ENCODE measurements around the gene TRPV2.

The TRPV2 gene

GRCh38 chr17:16478649-16479048, 63.3 kb downstream of the TRPV2 start:
- no peak for DNase-seq

DNA sequence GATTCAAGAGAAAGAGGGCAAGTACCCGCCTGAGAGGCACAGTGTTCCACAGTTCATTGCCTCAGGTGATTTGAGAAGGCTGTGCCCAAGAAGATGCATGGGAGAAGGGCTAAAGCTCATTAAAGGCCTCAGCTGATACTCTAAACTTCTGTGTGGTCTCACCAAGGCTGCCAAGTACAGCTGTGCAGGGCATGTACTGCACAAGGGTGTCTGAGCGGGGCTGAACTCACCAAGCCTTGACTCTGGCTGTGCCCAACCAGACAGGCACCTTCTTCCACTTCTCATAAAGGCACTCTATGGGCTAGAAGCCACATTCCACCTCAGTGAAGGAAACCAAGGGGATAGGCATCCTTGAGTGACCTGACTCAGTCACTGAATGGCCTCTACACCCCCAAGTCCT, 63.9 kb downstream of the TRPV2 start:
- no peak for DNase-seq

DNA sequence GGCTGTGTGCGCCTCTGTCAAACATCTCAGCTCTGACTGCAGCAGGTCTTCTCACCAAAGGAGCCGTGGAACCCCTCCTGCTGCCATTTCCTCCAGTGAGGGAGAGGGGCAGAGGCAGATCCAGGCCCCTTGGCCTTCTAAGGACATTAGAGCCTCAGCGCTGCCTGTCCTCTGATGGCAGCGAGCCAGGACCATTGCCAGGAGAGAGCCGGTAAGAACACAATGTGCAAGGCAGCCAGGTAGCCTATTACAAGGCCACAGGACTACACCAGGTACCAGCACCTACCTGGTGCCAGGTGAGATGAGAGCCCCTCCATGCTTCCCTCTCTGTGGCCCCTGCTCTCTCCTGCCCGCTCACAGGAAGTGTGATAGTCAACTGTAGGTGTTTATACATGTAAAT, 65.6 kb downstream of the TRPV2 start:
- no peak for DNase-seq

DNA sequence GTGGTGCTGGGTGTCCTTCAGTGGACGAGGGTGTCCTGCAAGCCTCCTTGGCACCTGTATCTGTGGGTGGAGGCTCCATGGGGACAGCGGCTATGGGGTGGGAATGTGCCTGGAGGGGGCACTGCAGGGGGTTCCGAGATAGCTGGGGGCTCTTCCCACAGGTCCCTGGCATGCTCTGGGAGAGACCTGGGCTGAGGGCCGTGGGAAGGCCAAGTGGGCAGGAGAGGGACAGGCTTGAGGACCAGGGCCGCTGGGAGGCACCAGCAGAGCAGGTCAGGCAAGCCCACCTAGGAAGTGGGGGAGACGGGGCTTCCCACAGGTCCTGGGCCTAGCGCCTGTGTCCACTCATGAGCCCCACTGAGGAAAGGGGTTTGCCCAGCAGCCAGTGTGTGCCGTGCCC, 66.9 kb downstream of the TRPV2 start:
- DNase-seq: no peak

GRCh38 chr17:16483021-16483645, 67.8 kb downstream of the TRPV2 start:
- no peak for DNase-seq

- DNase-seq: no peak
These were observed 69.2 kb downstream of the TRPV2 start for GRCh38 chr17:16484445-16485175.

Measured in CD4-positive, alpha-beta T cell treated with Interleukin-15 for 1 hour (primary cell).